H1 (cell line): ENCODE measurements around the gene CTNS.

ENCODE experiments used
- CREB1 ChIP-seq: IDR thresholded peaks from 2 replicates; pipeline ENCODE4 v1.6.1; 2012; ENCODE audit warnings: inconsistent platforms
- EGR1 ChIP-seq: IDR thresholded peaks from 2 replicates; pipeline ENCODE4 v1.6.1; 2011; ENCODE audit warnings: low read depth, low read length, borderline replicate concordance
- EZH2 ChIP-seq: fragments of 200-600 bp; sonication (generic); IDR thresholded peaks from 2 replicates; pipeline ENCODE4 v1.7.1; 2012; ENCODE audit warnings: low read depth, mild to moderate bottlenecking, moderate library complexity, low read length, inconsistent platforms; ENCODE audit not compliant: severe bottlenecking
- GABPA ChIP-seq: IDR thresholded peaks from 2 replicates; pipeline ENCODE4 v1.6.1; 2011; ENCODE audit warnings: mild to moderate bottlenecking, low read length, moderate library complexity, borderline replicate concordance; ENCODE audit not compliant: insufficient read depth
- POLR2A ChIP-seq, 2 experiments: IDR thresholded peaks; 1 replicate in 1 of 2; 2 replicates in 1 of 2; pipeline ENCODE4 v1.6.1; 2011; ENCODE audit warnings: low read depth in 2 of 2, low read length in 2 of 2, mild to moderate bottlenecking in 2 of 2; ENCODE audit errors: control extremely low read depth in 1 of 2
- POLR2AphosphoS5 ChIP-seq: IDR thresholded peaks from 2 replicates; pipeline ENCODE4 v1.6.1; 2011; ENCODE audit warnings: low read depth, low read length
- ZNF274 ChIP-seq: IDR thresholded peaks from 2 replicates; pipeline ENCODE4 v1.7.0; 2012; ENCODE audit warnings: low read length, borderline replicate concordance; ENCODE audit errors: extremely low read depth
- TF ChIP-seq, protein P1 (sequence below), 3 experiments: IDR thresholded peaks; 1 replicate in 2 of 3; 2 replicates in 1 of 3; pipeline versions ENCODE4 v1.5.1 to v1.6.1; 2011; ENCODE audit warnings: low read length in 3 of 3, mild to moderate bottlenecking in 3 of 3, inconsistent platforms in 2 of 3, low read depth in 1 of 3, moderate library complexity in 1 of 3; ENCODE audit not compliant: insufficient read depth in 1 of 3; ENCODE audit errors: control extremely low read depth in 1 of 3

DNA sequence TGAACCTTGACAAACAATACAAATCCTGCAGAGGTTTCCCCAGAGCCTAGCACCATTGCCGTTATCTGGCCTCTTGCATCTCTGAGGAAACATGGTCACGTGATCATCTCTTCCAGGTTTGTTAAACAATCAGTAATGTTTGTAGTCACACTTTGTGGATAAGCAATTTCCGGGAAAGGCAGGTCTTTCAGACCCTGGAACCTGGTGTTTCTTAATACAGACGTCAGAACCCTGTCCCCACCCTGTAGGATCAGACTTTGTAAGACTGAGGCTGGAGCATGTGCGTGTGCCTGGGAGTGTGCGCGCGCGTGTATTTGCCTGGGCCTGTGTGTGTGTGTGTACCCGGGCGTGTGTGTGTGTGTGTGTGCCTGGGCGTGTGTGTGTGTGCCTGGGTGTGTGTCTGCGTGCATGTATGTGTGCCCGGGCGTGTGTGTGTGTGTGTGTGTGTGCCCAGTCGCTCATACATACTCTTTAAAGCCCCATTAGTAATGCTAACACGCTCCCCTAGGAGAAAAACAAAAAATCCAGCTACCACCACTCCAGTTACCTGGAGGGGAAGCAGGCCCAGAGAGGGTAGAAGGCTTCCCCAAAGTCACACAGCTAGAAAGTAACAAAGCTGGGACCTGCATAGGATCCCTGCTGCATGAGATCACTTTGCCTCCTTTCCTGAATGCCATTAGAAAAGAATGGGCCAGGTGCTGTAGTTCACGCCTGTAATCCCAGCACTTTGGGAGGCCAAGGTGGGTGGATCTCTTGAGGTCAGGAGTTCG lies 5.3 kb downstream of the CTNS start:
- no peak for TF ChIP-seq CREB1
- TF ChIP-seq POLR2AphosphoS5: no peak
- no peak for TF ChIP-seq POLR2A (IDR thresholded peaks at IDR 0.05; ENCODE audit: control extremely low read depth in 1 of 2, low read depth in 2 of 2, low read length in 2 of 2)
- TF ChIP-seq, protein P1, sequence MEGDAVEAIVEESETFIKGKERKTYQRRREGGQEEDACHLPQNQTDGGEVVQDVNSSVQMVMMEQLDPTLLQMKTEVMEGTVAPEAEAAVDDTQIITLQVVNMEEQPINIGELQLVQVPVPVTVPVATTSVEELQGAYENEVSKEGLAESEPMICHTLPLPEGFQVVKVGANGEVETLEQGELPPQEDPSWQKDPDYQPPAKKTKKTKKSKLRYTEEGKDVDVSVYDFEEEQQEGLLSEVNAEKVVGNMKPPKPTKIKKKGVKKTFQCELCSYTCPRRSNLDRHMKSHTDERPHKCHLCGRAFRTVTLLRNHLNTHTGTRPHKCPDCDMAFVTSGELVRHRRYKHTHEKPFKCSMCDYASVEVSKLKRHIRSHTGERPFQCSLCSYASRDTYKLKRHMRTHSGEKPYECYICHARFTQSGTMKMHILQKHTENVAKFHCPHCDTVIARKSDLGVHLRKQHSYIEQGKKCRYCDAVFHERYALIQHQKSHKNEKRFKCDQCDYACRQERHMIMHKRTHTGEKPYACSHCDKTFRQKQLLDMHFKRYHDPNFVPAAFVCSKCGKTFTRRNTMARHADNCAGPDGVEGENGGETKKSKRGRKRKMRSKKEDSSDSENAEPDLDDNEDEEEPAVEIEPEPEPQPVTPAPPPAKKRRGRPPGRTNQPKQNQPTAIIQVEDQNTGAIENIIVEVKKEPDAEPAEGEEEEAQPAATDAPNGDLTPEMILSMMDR (IDR thresholded peaks at IDR 0.05; ENCODE audit: control extremely low read depth in 1 of 3, insufficient read depth in 1 of 3, low read depth in 1 of 3, low read length in 3 of 3): no peak
- TF ChIP-seq EZH2: no peak
- no peak for TF ChIP-seq EGR1
- no peak for TF ChIP-seq ZNF274
- TF ChIP-seq GABPA: no peak
